Endothelial cell of umbilical vein (primary cell): ENCODE measurements around the gene SMIM10L2A. TPM values are rescaled to one million over a fixed set of nuclear protein-coding genes. Genes with fewer than 3 reads are reported as not detected.
A peak's percentile ranks its signal among the peaks of the same experiment; 100 is the strongest.

Experiments used
- BruUV-seq: library from RNA; stranded (reverse); fragments of 400-500 nt; replicated peaks from 2 replicates; lab custom pipeline; 2021; lab: Mats Ljungman, UMichigan
- CTCF ChIA-PET: fragments of 300-600, 350-600 bp; sonication (Branson Sonifier 250); formaldehyde crosslinking; loops from one replicate; lab custom pipeline; 2021; ENCODE audit warnings: antibody characterized with exemption, inconsistent platforms; lab: Charles Lee
- POLR2A ChIA-PET: fragments of 300-600, 350-600 bp; sonication (Branson Sonifier 250); formaldehyde crosslinking; loops from one replicate; lab custom pipeline; 2021; ENCODE audit warnings: antibody characterized with exemption, inconsistent platforms; lab: Charles Lee
- DNase-seq: peaks from one replicate; pipeline ENCODE4 v3.0.0-alpha.2; 2011; ENCODE audit warnings: low read depth, low spot score
- FAIRE-seq: peaks from 2 replicates; lab custom pipeline; 2011; peaks lifted over from hg19 to GRCh38; lab: Jason Lieb, UNC
- H2AFZ ChIP-seq: 2 replicates; pipeline ENCODE4 v1.6.0; 2012; ENCODE audit warnings: low read depth, low read length, control low read depth, inconsistent platforms
- H3K27ac ChIP-seq: 2 replicates; pipeline ENCODE4 v1.5.1; 2011; ENCODE audit warnings: low read depth, mild to moderate bottlenecking, control low read depth, low read length, moderate library complexity; ENCODE audit not compliant: insufficient read depth
- H3K27me3 ChIP-seq, 2 experiments: 2 replicates each; pipeline versions ENCODE4 v1.6.0 to v1.6.1; 2011; ENCODE audit warnings: low read length in 2 of 2, mixed read lengths in 1 of 2; ENCODE audit not compliant: control insufficient read depth in 2 of 2, insufficient read depth in 2 of 2
- H3K36me3 ChIP-seq, 2 experiments: 2 replicates in 1 of 2; 3 replicates in 1 of 2; pipeline ENCODE4 v1.5.1; 2011; ENCODE audit warnings: low read length in 2 of 2, mild to moderate bottlenecking in 1 of 2, moderate library complexity in 1 of 2; ENCODE audit not compliant: control insufficient read depth in 2 of 2, insufficient read depth in 2 of 2; ENCODE audit errors: extremely low read depth in 1 of 2
- H3K4me1 ChIP-seq: 3 replicates; pipeline ENCODE4 v1.5.1; 2011; ENCODE audit warnings: mild to moderate bottlenecking, low read length; ENCODE audit not compliant: control insufficient read depth, insufficient read depth; ENCODE audit errors: extremely low read depth
- H3K4me2 ChIP-seq: 2 replicates; pipeline ENCODE4 v1.6.1; 2011; ENCODE audit warnings: low read length, control low read depth, mixed read lengths; ENCODE audit not compliant: insufficient read depth
- H3K4me3 ChIP-seq, 3 experiments: fragments of 200-600 bp in 1 of 3; sonication (generic), shearing (Covaris generic) in 1 of 3; replicated peaks in 1 of 3; 2 replicates each; pipeline ENCODE4 v1.5.1; 2011 to 2016; ENCODE audit warnings: control low read depth in 3 of 3, low read length in 3 of 3, mild to moderate bottlenecking in 2 of 3, inconsistent platforms in 1 of 3, low read depth in 1 of 3, moderate library complexity in 1 of 3; ENCODE audit not compliant: insufficient read depth in 1 of 3
- H3K79me2 ChIP-seq: 2 replicates; pipeline ENCODE4 v1.6.0; 2012; ENCODE audit warnings: low read length, inconsistent platforms; ENCODE audit not compliant: control insufficient read depth, insufficient read depth
- H3K9ac ChIP-seq: replicated peaks from 2 replicates; pipeline ENCODE3; 2011; ENCODE audit warnings: low read length, control low read depth; ENCODE audit not compliant: insufficient read depth; ENCODE audit errors: extremely low read depth
- H3K9me1 ChIP-seq: replicated peaks from 3 replicates; pipeline ENCODE4 v1.6.0; 2011; ENCODE audit warnings: mild to moderate bottlenecking, low read length; ENCODE audit not compliant: control insufficient read depth, insufficient read depth; ENCODE audit errors: extremely low read depth
- H3K9me3 ChIP-seq: replicated peaks from 2 replicates; pipeline ENCODE4 v1.5.1; 2012; ENCODE audit warnings: low read length, inconsistent platforms; ENCODE audit not compliant: control insufficient read depth, insufficient read depth
- H4K20me1 ChIP-seq: replicated peaks from 2 replicates; pipeline ENCODE3; 2011; ENCODE audit warnings: mild to moderate bottlenecking, low read length; ENCODE audit not compliant: control insufficient read depth, insufficient read depth; ENCODE audit errors: extremely low read depth
- EZH2 ChIP-seq: IDR thresholded peaks from 2 replicates; pipeline ENCODE4 v1.6.1; 2012; ENCODE audit warnings: borderline replicate concordance, low read depth, mild to moderate bottlenecking, moderate library complexity, low read length, inconsistent platforms; ENCODE audit not compliant: severe bottlenecking
- FOS ChIP-seq: IDR thresholded peaks from 2 replicates; pipeline ENCODE4 v1.6.1; 2011; ENCODE audit warnings: mild to moderate bottlenecking, low read length, moderate library complexity, borderline replicate concordance; ENCODE audit not compliant: insufficient read depth
- GATA2 ChIP-seq: IDR thresholded peaks from 2 replicates; pipeline ENCODE4 v1.7.0; 2011; ENCODE audit warnings: low read depth, mild to moderate bottlenecking, moderate library complexity, mixed read lengths, low read length; ENCODE audit not compliant: insufficient read length, insufficient read depth
- JUN ChIP-seq: IDR thresholded peaks from 2 replicates; pipeline ENCODE4 v1.6.1; 2011; ENCODE audit warnings: borderline replicate concordance, low read depth; ENCODE audit not compliant: insufficient read length, insufficient read depth
- MAX ChIP-seq: IDR thresholded peaks from 2 replicates; pipeline ENCODE4 v1.6.1; 2011; ENCODE audit not compliant: insufficient read depth, insufficient read length
- MYC ChIP-seq: IDR thresholded peaks from one replicate; pipeline ENCODE4 v1.6.1; 2011; ENCODE audit warnings: mild to moderate bottlenecking, low read depth, low read length
- POLR2A ChIP-seq: IDR thresholded peaks from 2 replicates; pipeline ENCODE4 v1.6.1; 2012; ENCODE audit warnings: low read depth, mild to moderate bottlenecking, control low read depth, low read length
- POLR2AphosphoS5 ChIP-seq: IDR thresholded peaks from 2 replicates; pipeline ENCODE4 v1.6.1; 2012; ENCODE audit warnings: low read depth, mild to moderate bottlenecking, control low read depth, low read length, moderate library complexity; ENCODE audit not compliant: insufficient read depth
- dilution Hi-C: fragments of 300-500 bp; cut with MboI; formaldehyde crosslinking; loops from one replicate; pipeline ENCODE4 v1.15.0; 2019; ENCODE audit warnings: low sequenced_read_pairs; ENCODE audit not compliant: extremely low pct_ligation_motif_present
- intact Hi-C: fragments of 100-400 bp; cut with micrococcal nuclease; formaldehyde crosslinking; loops from one replicate; pipeline ENCODE4 v1.10.0; 2022
- polyA plus RNA-seq, 4 experiments: library from polyadenylated mRNA; depleted of rRNA in 3 of 4; stranded (reverse) in 3 of 4; unstranded in 1 of 4; fragments of >200 nt; gene quantifications; 2 replicates each; pipeline versions ENCODE4 v1.2.1 to v1.2.3, GENCODE V29; 2011 to 2012; ENCODE audit warnings: missing spikeins in 1 of 4
- total RNA-seq: library from RNA; stranded (reverse); gene quantifications from 2 replicates; pipeline ENCODE4 v1.2.3, GENCODE V29; 2021
- TF ChIP-seq, protein P1 (sequence below), 2 donors: IDR thresholded peaks; 1 replicate in 1 of 2; 2 replicates in 1 of 2; pipeline ENCODE4 v1.5.1; 2011; ENCODE audit warnings: low read length in 2 of 2, mild to moderate bottlenecking in 2 of 2, moderate library complexity in 2 of 2, control low read depth in 1 of 2, inconsistent platforms in 1 of 2, low read depth in 1 of 2; ENCODE audit not compliant: insufficient read depth in 1 of 2; ENCODE audit errors: extremely low read depth in 1 of 2

Gene SMIM10L2A
- total and polyA plus RNA-seq, 2 donors (not counting 3 experiments of a cell fraction or from before 2014, with no cell fraction given): 0.10 to 0.24 TPM

DNA sequence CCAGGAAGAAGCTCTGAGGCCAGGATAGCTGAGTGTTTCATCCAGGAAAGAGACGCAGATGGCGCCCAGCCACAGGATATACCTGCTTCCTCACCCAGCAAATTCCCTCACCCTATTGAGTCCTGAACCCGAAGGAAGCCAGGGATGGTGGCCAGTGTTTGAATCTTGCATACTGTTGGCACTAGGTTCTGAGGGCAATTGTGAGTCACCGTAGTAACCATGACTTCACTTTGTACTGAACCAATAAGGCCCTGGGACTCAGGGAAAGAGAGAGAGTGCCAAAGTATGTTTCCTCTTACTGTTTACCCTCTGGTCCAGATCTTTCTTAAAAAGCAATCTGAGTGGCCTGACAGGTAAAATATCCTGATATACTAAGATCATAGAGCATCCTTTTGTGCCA, 25.6 kb upstream of the SMIM10L2A start:
- Histone ChIP-seq H3K9me3 (no peaks in the 10 kb centered on the region), H3K9me1 (no peaks in the 10 kb centered on the region), H3K79me2 (no peaks in the 10 kb centered on the region), H4K20me1 (no peaks in the 10 kb centered on the region), H2AFZ (no peak overlapping the region), H3K36me3 (no peaks in the 10 kb centered on the region), H3K27ac (no peak overlapping the region), H3K4me2 (no peak overlapping the region), H3K9ac (no peak overlapping the region), H3K4me3 (no peak overlapping the region), H3K27me3 (no peaks in the 10 kb centered on the region), H3K4me1 (peaks cover 5% of the 10 kb centered on the region)
- TF ChIP-seq POLR2A (no peak), JUN (peak; percentile 43), MAX (no peak), GATA2 (no peak), MYC (no peak)
- POLR2A ChIA-PET: no interaction called here
- dilution Hi-C loops: no loop called here
- CTCF ChIA-PET: no interaction called here
- BruUV-seq: no TSS peak
- DNase-seq (peak; percentile 75), FAIRE-seq (peak; percentile 97)
- intact Hi-C loops: no loop called here

DNA sequence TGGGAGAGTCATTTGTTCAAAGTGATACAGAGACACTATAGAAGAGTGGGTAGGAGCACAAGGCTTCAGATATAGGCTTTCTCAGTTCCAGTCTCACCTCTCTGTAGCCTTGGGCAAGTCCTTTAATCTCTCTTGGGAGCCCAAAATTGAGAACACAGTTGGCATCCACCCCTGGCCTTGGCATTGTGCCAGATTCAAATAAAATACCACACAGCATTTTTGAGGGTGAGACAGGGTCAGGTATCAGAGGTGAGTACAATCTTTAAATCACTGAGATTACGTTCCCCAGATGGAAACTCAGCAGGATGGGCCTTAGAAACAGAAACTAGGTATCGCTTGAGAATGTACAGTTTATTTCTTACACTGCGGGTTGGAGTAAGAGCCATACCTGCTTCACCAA, 25.2 kb upstream of the SMIM10L2A start:
- no TSS peak for BruUV-seq
- no peaks in the 10 kb centered on the region for H3K27me3 ChIP-seq
- CTCF ChIA-PET: no interaction called here
- H3K4me2 ChIP-seq: no peak overlapping the region
- DNase-seq (no peak), FAIRE-seq (no peak)
- H4K20me1 ChIP-seq: no peaks in the 10 kb centered on the region
- H3K4me1 ChIP-seq: peaks cover 5% of the 10 kb centered on the region
- POLR2A ChIA-PET: no interaction called here
- no peak overlapping the region for H3K4me3 ChIP-seq
- no peaks in the 10 kb centered on the region for H3K9me1 ChIP-seq
- no peaks in the 10 kb centered on the region for H3K79me2 ChIP-seq
- intact Hi-C loops: no loop called here
- no peak overlapping the region for H3K9ac ChIP-seq
- dilution Hi-C loops: no loop called here
- no peak overlapping the region for H3K27ac ChIP-seq
- no peak overlapping the region for H2AFZ ChIP-seq
- H3K9me3 ChIP-seq: no peaks in the 10 kb centered on the region
- TF ChIP-seq POLR2AphosphoS5: no peak
- no peak for TF ChIP-seq MYC
- no peak for TF ChIP-seq EZH2
- TF ChIP-seq, protein P1, sequence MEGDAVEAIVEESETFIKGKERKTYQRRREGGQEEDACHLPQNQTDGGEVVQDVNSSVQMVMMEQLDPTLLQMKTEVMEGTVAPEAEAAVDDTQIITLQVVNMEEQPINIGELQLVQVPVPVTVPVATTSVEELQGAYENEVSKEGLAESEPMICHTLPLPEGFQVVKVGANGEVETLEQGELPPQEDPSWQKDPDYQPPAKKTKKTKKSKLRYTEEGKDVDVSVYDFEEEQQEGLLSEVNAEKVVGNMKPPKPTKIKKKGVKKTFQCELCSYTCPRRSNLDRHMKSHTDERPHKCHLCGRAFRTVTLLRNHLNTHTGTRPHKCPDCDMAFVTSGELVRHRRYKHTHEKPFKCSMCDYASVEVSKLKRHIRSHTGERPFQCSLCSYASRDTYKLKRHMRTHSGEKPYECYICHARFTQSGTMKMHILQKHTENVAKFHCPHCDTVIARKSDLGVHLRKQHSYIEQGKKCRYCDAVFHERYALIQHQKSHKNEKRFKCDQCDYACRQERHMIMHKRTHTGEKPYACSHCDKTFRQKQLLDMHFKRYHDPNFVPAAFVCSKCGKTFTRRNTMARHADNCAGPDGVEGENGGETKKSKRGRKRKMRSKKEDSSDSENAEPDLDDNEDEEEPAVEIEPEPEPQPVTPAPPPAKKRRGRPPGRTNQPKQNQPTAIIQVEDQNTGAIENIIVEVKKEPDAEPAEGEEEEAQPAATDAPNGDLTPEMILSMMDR (IDR thresholded peaks at IDR 0.05; ENCODE audit: extremely low read depth in 1 of 2, insufficient read depth in 1 of 2, low read depth in 1 of 2, low read length in 2 of 2): no peak
- TF ChIP-seq FOS: no peak
- TF ChIP-seq MAX: no peak
- TF ChIP-seq JUN: no peak
- TF ChIP-seq POLR2A: no peak
- no peak for TF ChIP-seq GATA2
- H3K36me3 ChIP-seq: no peaks in the 10 kb centered on the region
